HG02938 (cell line): ENCODE results near the gene CBLL2.
A peak's percentile ranks its signal among the peaks of the same experiment; 100 is the strongest.
"Not testable (repeated sequence)": the region's sequence is repeated elsewhere in the genome, so short reads cannot be mapped to it uniquely, and the experiment has no call there.

Experiments
- ATAC-seq: cut with Tn5 transposase; IDR thresholded peaks from one replicate; pipeline ENCODE4 v1.9.1; 2021; ENCODE audit warnings: mild to moderate bottlenecking, moderate library complexity; ENCODE audit not compliant: unreplicated experiment

The CBLL2 gene

DNA sequence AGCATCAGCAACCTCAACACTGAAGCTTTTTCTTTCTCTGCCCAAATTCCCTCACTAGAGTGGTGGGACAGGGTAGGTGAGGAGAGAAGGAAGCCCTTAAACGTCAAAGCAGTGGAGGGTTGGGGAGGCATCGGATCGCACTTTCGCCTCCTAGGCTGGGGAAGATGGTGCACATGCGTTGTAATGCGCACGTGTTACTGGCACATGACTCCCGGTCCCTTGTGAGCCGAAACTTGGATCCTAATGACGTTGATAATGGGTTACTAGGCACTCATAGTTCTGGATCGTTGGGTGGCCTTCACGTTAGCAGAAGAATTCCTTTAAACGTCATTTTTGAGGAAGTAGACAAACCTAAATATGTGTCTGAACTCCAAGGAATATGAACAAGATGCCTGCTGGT, at the start of gene CBLL2:
TSS of gene CBLL2 (plus strand) at position 301 of the 400 bp plus-strand sequence. CDS start at position 380, 79 bp downstream.
- ATAC-seq, result no peak

DNA sequence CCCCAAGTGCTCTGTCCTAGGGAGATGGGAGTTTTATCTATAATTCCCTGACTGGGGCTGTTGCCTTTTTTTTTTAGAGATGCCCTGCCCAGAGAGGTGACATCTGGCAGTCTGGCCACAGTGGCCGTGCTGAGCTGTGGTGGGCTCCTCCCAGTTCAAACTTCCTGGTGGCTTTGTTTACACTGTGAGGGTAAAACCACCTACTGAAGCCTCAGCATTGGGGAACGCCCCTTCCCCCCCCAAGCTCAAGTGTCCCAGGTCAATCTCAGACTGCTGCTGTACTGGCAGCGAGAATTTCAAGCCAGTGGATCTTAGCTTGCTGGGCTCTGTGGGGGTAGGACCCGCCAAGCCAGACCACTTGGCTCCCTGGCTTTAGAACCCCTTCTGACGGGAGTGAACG, 38.3 kb upstream of the CBLL2 start:
- ATAC-seq, result no peak

DNA sequence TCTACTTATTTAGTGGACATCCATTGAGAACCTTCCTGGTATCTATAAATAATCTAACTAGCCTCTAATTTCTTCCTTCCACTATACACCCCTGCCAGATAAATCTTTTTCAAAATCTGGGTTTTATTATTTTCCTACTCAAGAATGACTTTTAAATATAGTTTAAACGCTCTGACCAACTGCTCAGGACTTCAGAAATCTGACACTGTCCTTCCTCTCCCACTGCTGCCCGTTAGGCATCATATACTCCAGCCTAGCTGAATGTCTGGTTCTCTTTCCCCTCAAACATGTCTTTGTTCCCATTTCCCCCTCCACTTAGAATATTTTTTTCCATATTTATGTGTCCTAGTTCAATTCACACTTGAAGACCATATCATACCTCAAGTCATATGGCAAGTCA, 35.2 kb upstream of the CBLL2 start:
- ATAC-seq, result no peak

DNA sequence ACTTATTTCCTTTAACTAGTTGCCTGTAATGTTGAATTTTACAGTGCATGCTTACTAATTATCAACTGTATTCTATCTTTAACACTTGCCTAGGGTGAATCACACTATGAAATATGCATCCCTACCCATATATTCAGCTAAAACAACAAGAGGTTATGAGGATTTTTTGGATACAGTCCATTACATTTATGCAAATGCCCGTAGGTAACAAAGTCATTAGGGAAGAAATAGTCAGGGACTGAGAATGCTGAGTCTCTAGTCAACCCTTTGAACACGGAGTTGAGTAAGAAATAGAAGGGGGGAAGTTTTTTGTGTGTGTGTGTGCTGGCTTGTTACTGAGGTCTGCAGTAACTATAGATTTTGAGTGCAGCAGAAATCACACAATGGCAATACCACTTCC, 26.1 kb upstream of the CBLL2 start:
- ATAC-seq, result no peak

DNA sequence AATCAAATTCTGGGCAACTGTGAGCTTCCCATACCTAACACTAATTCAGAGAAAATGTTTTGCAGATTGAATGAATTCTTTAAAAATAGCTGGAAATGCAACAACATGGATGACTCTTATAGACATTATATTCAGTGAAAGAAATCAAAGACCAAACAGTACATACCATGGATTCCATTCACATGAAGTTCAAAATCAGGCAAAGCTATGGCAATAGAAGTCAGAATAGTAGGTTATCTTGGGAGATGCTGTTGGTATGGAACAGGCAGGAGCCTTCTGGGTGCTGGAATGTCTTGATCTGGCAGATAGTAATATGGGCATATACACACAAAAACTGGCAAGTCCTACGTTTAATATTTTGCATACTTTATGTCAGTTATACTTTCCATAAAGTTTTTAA, 25.5 kb upstream of the CBLL2 start:
- no peak for ATAC-seq

DNA sequence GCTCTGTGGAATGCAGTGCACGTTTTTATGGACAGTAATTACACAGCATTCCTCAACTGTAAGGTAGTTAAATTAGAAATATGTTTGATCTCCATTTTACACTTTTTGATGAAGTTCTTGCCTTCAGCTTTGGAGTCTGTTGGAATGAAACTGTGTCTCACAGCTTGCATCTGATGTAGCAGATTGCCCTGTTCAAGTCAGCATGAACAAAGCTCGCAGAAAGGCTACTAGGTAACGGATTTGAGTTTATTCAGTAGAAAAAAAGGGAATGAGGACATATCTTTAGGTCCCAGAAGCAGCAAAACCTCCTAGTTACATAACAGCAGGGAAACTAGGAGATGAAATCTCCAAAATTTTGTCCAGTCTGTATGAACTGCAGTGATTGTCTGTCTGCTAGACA, 24.3 kb upstream of the CBLL2 start:
- no peak for ATAC-seq

- ATAC-seq, result no peak
Observed at GRCh38 chrX:22249371-22249770, 23.3 kb upstream of the CBLL2 start.

- ATAC-seq, result no peak
Observed at GRCh38 chrX:22268706-22269105, 4.0 kb upstream of the CBLL2 start.

DNA sequence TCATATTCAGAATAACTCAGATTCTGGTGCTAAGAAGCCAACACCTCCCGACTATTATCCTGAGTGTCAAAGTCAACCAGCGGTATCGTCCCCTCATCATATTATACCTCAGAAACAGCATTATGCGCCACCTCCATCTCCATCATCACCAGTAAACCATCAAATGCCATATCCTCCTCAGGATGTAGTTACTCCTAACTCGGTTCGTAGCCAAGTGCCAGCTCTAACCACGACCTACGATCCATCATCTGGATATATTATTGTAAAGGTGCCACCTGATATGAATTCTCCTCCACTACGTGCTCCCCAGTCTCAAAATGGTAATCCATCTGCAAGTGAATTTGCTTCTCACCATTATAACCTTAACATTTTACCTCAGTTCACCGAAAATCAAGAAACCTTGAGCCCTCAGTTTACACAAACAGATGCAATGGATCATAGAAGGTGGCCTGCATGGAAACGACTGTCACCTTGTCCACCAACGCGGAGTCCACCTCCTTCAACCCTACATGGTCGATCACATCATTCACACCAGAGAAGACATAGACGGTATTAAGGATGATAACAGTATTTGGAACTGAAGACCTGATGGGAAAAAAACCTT, 1.1 kb downstream of the CBLL2 start:
- ATAC-seq, result no peak

DNA sequence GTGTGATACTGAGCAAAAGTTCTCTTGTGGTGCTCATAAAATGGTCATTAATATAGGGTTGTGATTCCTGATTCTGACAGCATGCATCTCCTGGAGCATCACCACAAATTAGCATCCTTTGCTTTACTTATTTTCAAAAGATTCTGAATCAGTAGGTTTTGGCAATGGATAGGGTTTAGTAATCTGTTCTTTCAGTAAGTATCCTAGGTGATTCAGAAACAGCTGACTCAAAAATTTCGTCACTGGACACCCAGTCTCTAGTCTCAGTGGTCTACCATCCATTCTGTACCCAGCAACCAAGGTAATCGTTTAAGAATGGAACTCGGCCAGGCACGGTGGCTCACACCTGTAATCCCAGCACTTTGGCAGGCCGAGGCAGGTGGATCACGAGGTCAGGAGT, 4.1 kb downstream of the CBLL2 start:
- ATAC-seq, result no peak

DNA sequence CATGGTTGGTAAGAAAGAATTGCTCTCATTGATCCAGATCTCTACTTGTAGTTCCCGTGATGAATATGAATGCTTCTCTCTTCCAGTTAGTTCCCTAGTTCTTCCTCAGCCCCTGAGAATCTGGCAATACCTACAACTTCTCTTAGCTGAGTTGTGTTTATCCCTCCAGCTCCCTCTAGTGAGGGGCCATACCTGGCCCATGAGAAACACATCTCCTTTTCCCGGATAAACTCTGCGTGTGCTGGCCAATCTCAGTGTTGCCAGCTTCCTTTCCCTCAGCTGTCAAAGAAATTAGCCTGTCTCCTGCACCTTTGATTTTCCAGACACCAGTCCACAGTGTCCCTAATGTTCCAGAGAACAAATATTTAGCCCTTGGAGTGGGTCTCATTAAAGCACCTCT, 5.7 kb downstream of the CBLL2 start:
- no peak for ATAC-seq

DNA sequence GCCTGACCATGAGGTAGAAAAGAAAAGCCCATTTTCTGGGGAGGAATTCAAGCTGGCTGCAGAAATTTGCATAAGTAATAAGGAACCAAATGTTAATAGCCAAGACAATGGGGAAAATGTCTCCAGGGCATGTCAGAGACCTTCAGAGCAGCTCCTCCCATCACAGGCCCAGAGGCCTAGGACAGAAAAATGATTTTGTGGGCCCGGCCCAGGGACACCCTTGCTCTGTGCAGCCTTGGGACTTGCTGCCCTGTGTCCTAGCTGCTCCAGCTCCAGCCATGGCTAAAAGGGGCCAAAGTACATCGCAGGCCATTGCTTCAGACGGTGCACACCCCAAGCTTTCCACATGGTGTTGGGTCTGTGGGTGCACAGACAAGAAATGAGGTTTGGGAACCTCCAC, 16.5 kb downstream of the CBLL2 start:
- not testable (repeated sequence) for ATAC-seq

DNA sequence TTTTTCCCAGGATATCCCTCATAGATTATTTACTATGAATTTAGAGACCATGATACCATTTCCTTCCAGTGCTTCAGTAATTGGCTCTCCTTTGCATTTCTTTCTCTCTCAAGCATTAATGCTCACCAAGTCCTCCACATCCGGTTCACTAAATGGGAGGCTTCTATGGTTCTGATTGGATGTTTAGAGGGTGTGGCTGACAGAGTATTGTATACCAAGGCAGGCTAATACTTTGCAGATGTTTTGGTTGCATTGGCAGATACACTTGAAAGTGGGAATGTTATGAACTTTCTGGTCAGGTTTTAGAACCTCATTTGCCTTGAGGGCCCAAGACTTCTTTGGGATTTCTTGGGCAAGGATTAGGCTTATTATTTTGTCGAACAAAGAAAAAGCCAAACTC, 24.2 kb downstream of the CBLL2 start:
- no peak for ATAC-seq

DNA sequence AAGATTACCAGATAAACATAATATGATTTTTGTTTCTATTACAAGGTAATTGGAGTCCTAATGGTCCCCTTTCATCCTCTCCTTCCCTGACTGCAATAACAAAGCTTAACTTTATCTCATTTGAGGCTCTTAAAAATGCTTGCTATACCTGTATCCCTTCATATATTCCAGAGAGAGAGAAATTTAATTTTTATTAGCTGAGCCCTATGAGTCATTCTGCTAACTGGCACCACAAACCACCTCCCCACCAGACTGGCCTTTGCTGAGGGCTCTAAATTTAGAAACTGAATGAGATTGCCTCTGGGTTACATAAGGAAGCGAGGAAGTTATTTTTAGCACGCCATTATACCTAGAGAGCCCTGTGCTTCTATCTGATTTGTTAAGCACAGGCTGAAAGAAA, 27.4 kb downstream of the CBLL2 start:
- ATAC-seq, result peak; percentile 61

GRCh38 chrX:22310779-22311178, 38.1 kb downstream of the CBLL2 start:
- ATAC-seq, result no peak

- no peak for ATAC-seq
Observed at GRCh38 chrX:22313766-22314165, 41.1 kb downstream of the CBLL2 start.

DNA sequence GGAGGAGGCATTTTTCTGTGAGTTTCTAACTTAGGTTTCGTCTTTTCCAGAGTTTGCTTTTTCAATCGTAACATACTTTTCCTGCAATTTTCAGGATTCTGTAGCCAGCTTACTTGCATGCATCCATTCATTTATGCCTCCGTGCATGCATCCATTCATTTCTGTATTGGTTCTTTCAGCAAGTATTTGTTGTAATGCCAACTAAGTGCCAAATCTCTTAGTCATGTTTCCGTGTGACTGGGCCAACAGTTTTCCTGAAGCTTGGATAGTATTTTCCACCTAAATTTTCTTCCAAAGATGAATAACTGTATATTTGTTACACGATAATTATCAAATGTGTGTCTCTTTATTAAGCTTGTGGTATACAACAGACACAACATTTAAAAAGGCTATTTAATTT, 41.5 kb downstream of the CBLL2 start:
- no peak for ATAC-seq

DNA sequence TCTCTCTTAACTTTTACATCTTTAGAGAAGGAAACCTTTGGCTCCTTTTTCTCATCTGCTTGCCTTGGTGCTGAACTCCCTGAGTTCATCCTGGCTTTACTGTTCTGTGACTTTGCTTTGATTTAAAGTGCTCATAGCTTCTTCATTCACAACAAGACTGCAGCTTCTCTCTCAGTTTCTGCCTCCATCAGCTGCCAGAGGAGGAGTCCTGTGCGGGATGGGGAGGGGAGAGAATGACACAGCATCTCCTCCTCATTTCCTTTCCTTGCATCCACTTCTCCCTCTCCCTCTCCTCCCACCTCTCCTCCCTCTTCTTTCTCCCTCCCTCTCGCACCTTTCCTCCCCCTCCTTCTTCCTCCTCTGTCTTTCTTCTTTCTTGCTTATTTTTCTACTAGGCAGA, 42.0 kb downstream of the CBLL2 start:
- ATAC-seq, result no peak

DNA sequence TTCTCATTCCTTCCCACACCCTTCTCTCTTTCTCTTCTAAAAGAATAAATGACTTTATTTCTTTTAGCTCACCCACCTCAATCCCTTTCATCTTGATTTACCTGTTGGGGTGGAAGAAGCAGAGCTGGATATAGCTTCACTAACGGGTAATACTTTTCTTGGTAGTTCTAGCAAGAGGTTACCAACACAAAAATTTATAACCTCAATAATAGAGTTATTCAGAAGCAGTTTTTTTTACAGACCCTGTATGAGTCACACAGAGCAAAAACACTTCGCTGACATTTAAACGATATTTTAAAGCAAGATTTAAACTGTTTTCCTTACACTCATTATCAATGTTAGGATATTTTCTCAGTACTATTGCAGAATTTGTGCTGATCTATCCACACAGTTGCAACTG, 42.4 kb downstream of the CBLL2 start:
- ATAC-seq, result no peak

DNA sequence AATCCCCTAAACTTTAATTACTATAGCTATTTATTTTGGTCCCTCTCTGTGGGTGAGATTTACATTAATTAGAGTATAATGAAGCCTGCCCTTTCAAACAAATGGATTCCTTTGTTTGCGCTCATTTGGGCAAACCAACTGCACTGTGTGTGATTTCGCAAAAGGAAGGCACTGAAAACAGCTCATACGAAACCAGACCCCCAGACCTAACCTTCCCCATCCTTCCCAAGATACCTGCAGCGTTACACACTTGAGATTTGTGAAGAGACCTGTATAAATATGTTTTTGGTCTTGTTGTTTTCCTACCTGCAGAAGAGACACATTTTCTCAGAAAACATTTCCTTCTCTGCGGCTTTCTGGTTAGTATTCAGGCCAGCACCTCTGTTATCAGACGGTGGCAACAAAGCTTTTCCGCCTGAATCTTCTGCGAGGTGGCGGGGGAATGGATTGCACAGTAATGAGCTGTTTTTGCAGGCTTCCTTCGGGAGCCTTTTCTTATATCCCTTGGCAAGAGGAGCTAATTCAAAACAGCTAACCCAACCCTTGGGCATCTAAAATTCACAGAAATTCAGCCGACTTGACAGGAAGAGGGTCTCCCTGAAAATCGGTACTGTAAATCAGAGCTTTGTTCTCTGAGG, 47.6 kb downstream of the CBLL2 start:
- ATAC-seq, result no peak

GRCh38 chrX:22323541-22323940, 50.8 kb downstream of the CBLL2 start:
- ATAC-seq, result no peak
